KBM-7 (cell line): ENCODE data around the gene DTNBP1.

Source experiments
- DNase-seq: peaks from one replicate; pipeline ENCODE4 v3.0.0-alpha.2; 2015
- in situ Hi-C: fragments of 300-500 bp; cut with MboI; formaldehyde crosslinking; loops from 2 replicates; pipeline ENCODE4 v1.14.3; 2020; ENCODE audit warnings: low sequenced_read_pairs, low pct_unique_long_range_greater_than_20kb, mixed read lengths

Gene DTNBP1

DNA sequence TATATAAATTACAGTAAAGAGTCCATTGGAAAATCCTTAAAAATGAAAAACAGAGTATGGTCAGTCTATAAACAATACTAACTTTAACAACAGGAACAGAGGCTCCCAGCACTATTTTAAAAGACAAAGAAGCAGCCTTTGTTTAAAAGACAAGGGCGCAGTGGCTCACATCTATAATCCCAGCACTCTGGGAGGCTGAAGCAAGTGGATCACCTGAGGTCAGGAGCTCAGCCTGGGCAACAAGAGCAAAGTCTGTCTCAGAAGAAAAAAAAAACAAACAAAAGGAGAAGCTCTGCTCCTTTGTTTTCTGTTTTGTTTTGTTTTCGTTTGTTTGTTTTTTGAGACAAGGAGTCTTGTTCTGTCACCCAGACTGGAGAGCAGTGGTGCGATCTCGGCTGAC, 89.4 kb downstream of the DTNBP1 start:
- in situ Hi-C loops: no loop called here
- DNase-seq: no peak

DNA sequence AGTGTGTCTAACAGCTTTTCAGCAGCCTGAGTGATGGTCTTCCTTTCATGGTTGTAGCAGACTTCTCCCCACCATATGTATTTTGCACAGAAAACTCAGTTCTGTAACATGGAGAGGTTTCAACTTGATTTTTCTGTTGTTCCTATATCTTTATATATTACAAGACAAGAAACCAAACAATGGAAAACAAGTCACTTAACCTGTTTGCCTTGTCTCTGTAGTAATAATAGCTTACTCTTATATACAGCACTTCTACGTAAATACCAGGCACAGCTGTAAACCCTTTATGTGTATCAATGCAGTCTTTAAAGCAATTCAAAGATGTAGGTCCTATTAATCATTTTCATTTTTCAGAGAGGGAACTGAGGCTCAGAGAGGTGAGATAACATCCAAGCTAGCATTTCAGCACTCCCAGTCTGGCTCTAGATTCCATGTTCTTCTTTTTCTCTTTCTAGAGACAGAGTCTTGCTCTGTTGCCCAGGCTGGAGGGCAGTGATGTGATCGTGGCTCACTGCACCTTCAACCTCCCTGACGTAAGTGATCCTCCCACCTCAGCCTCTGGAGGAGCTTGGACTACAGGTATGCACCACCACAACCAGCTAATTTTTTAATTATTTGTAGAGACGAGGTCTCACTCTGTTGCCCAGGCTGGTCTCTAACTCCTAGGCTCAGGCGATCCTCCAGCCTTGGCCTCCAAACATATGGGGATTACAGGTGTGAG, 90.4 kb downstream of the DTNBP1 start:
- DNase-seq: no peak
- in situ Hi-C loops: no loop called here

DNA sequence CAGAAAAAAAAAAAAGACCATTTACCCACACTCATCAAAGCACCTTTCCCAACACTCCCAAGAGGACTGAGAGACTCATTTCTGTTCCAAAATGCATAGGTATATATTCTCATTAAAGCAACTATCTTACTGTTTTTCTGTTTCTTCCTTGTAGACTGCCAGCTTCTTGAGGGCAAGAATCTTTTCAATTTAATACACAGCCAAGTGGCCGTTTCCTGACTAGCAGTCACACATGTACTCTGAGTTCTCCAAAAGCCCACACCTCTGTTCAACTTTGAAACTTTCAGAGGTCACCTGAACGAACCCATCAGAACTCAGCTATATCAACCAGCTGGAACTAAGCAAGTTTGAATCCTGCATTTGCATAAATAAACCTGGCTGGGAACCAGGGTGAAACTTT, 92.7 kb downstream of the DTNBP1 start:
- in situ Hi-C loops: no loop called here

DNA sequence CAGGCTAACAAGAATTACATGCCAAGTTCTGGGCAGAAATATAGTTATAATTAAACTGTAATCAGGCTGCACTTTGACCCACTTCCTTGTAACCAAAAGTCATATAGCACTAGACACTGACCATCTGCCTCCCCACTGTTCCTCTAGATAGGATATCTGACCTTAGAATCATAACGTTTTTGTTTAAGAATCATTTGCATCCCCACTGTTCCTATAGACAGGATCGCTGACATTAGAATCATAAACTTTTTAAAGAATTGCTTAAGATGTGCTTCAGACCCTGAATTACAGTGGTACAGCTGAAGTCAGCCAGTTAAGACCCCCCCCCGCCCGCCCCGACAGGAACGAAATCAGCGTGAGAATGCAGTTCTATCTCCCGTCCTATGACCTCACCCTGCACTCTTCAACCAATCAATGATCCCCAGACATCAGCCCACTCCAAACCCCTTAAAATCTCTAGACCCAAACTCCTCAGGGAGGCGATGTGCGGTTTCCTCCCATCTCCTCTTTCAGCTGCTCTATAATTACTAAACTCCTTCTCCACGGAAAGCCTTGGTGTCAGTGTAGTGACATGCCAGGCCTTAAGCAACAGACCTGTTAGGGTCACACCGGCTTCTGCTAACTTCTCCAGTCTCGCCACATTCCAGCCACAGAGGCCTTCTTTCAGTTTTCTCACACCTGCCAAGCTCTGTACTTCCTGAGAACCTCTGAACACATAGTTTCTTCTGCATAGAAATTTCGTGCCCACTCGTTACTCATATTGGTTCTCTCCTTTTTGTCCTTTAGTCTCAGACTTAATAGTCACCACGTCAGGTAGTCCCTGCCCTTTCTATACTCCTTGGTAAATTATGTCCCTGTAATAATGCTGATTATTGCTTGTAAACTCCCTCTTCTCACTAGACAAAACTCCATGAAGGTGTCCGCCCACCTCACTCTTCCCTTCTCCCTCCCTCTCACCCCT, 93.5 kb downstream of the DTNBP1 start:
- no peak for DNase-seq
- in situ Hi-C loops: no loop called here

More for the DNA sequence above, 92.7 kb downstream of the DTNBP1 start:
- no peak for DNase-seq

DNA sequence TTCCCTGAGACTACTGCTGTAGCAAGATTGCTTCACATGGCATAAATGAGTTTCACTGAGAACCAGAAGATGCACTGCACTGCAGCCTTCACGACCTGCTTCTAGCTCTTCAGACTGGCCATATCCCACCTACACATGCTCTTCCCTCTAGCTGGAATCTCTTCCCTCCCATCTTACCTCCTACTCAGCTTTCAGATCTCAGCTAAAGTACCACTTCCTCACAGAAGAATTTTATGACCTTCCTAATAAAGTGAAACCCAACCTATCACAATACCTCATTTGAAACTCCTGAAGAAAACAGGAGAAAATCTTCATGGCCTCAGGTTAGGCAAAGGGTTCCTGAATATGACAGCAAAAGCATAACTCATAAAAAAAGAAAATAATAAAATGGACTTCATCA, 99.9 kb downstream of the DTNBP1 start:
- no peak for DNase-seq
- in situ Hi-C loops: no loop called here

DNA sequence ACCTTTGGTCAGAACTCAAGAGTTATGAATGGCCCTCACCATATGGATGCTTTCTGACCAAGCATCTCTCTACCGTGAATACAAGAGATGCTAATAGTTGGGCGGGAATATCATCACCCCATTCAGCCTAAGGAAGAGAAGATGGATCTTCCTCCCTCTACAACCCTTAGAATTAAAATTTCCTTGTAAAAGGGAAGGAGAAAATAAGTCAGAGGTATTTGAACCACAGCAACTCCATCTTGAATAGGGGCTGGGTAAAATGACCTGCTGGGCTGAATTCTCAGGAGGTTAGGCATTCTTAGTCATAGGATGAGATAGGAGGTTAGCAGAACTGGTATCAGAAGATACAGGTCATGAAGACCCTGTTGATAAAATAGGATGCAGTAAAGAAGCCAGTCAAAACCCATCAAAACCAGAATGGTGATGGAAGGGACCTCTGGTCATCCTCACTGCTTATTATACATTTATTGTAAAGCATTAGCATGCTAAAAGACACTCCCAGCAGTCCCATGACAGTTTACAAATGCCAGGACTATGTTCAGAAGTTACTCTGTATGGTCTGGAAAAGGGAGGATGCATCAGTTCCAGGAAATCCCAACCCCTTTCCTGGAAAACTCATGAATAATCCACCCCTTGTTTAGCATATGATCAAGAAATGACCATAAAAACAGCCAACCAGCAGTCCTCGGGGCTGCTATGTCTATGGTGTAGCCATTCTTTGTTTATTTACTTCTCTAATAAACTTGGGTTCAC, 101.2 kb downstream of the DTNBP1 start:
- in situ Hi-C loops: no loop called here

DNA sequence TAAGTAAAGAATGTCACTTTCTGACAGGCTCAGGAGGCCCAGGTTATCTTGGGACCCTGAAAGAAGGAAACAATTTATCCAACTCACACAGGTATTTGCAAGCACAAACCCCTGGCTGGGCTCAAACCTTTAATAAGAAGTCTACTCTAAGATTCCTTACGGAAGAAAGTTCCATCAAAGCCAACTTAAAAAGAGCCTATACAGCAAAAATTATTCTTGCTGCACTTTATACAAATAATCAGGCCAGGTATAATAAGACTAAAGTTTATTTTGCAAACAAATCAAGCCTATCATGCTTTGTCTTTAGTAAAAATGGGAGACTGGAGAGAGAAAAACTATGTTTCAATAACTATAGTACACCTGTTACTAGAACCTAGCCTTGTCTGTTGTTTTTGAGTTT, 102.1 kb downstream of the DTNBP1 start:
- in situ Hi-C loops: no loop called here
- no peak for DNase-seq

More for the DNA sequence above, 101.2 kb downstream of the DTNBP1 start:
- DNase-seq: no peak

DNA sequence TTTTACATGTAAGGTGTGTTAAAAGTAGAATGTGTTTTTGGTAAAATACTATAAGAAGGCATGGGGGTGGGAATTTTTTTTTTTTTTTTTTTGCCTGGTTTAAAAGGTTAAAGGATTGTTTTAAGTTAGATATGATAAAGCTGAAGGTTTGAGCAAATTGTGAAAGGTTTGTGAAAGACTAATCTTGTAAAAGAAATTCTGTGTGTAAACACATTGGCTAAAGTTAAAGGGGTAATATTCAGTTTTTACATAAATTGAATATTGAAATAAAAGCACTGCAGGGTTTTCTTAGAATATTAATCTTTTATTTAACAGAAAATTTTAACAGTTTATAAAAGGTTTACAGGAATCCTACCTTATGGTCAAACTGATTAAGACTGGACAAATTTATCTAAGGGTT, 105.7 kb downstream of the DTNBP1 start:
- in situ Hi-C loops: no loop called here
- DNase-seq: no peak

DNA sequence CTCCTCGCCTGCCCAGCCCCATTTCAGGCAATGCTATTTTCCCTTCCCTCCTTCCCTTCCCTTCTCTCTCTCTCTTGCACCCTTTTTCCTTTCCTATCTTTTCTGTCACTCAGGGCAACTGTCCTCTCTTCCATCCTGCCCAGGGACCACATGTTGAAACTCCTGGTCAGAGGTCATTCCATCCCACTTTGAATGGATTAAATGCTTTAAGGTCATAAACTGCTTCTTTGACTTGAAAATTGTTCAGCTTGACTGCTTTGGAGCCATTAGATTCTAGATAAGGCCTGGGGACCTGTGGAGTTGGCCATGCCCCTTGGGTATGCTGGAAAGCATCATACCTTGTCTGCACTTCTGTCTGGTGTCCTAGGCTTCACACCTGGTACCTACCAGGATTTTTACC, 106.1 kb downstream of the DTNBP1 start:
- in situ Hi-C loops: no loop called here
- DNase-seq: no peak

DNA sequence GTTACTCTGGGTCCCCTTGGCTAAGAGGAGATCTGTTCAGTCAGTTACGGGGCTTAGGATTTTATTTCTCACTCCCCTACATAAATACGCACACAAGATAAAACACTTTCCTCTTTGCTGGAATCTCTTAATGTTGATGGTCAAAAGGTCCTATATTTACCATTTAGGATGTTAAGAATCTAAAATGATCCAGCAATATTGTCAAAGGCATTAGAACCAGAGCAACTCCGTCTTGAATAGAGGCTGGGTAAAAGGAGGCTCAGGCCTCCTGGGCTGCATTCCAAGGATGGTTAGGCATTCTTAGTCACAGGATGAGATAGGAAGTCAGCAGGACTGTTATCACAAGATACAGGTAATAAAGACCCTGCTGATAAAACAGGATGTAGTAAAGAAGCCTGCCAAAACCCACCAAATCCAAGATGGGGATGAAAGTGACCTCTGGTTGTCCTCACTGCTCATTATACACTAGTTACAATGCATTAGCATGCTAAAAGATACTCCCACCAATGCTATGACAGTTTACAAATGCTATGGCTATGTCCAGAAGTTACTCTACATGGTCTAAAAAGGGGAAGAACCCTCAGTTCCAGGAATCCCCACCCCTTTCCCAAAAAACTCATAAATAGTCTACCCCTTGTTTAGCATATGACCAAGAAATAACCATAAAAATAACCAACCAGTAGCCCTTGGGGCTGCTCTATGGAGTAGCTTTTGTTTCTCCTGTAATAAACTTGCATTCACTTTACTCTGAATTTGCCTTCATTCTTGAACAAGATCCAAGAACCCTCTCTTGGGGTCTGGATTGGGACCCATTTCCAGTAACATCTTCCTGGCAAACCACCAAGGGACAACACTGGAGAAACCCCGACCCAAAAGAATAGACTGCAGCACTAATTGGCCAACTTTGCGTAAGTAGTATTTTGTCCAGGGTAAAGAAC, 107.5 kb downstream of the DTNBP1 start:
- in situ Hi-C loops: no loop called here
- peak; percentile 72 for DNase-seq

DNA sequence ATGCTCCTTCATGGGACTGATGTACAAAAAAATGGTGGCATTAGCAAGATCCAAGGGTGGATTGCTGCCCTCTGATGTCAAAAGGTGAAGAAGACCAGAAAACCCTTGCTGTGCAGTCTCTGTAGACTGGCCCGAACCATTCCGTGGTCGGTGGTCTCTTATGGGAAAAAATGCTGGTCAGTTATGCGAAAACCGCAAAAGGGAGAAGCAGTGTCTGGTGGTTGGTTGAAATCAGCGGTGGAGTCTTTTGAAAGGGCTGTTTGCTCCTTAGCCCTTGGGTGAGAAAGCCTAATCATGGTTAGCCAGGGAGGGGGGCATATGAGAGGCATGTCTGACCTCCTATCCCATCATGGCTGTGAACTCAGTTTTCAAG, 108.1 kb downstream of the DTNBP1 start:
- DNase-seq: no peak
- in situ Hi-C loops: no loop called here

DNA sequence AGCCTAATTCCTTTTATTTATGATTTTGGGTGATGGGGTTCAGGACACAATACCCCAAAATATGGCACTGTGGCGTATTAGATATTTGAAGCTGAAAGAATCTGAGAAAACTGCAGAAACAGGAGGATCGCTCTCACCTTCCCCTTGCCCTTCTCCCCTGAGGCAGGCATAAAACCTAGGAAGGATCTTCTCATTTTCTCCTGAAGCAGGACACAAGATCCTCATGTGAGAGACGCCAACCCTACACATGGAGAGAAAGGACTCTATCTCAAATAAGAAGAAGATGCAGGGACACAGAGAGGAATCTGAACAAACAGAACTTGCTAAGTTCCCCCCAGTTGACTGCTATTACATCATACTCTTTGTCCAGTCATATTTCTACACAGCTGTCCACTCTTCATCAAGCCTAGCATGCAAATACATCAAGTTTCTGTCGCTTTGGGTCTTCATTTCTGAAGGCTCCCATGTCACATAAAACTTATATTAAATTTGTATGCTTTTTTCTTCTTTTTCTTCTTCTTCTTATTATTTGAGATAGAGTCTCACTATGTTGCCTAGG, 109.0 kb downstream of the DTNBP1 start:
- in situ Hi-C loops: no loop called here
- no peak for DNase-seq

DNA sequence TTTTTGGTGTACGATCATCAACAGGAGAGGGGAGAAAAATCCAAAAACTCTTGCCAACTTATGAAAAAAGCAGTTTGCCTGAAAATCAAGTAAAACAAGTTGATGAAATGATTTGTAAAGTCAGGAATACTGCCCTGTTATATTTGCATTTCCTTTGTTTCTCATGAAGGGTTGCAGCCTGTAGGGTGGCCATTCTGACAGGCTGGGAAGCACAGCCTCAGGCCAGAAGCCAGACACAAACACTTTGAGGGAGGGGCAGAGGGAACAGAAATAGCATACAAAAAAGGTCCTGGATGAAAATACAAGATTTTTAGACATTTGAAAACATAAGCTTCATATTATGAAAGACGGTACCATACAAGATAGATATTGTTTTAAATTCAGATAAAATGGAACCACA, 109.8 kb downstream of the DTNBP1 start:
- in situ Hi-C loops: no loop called here
- no peak for DNase-seq

DNA sequence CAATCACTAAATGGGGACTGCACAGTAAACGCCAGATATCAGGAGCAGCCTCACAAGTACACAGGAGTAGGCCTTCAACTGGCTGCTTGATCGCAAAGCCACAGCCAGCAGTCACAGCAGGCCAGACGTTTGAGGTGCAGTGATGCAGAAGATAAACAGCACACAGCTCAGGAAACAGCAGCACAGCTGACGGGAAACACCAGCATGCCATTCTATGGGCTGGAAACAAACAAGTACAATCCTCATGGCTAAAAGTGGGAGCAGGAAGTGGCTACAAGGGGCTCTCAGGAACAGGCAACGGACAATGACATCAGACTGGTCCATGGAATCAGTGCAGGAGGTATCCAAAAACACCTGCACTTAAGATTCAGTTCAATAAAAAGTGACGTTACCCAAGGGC, 111.0 kb downstream of the DTNBP1 start:
- peak; percentile 77 for DNase-seq

DNA sequence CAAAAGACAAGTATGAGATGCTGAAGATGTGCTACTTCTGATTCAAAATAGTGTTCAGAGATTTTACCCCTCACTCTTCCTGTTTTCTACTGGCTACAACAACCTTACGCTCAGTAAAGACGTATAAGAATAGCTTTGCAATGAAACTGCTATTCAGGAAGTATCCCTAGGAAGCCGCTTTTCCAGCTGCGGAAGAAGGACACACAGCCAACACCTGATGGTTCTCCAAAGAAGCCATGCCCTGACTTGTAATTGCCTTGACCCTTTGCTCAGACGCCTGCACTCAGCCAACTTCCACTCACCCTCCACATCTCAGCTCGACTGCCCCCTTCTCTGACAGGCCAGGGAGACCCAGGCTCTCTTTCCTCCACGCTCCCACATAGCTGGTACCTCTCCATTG, 111.6 kb downstream of the DTNBP1 start:
- no peak for DNase-seq
- in situ Hi-C loops: no loop called here

More for the DNA sequence above, 111.0 kb downstream of the DTNBP1 start:
- in situ Hi-C loops: no loop called here

DNA sequence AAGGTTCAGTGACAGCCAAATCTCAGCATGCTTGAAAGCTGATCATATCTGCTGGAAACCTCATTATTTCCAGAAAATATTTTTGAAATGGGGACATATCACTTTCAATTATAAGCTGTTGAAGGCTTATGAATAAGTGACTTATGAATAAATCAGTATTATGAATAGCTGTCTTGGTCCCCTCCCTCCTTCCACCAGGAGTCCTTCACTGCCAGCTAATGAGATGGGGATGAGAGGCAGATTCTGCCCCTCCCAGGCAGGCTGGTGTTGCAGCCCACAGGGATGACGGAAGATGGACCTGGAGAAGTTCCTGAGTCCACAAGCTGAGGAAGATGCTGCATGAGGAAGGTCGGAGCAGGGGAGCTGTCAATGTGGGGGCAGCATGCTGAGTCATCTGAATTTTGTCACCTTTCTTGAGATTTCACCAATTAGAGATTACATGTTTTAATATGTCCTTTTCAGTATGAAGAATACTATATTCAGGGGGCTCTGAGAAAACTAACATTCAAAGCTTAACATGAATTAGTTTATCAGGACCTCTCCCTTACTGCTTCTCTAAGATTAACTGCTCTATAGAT, 112.2 kb downstream of the DTNBP1 start:
- no peak for DNase-seq
- in situ Hi-C loops: no loop called here

DNA sequence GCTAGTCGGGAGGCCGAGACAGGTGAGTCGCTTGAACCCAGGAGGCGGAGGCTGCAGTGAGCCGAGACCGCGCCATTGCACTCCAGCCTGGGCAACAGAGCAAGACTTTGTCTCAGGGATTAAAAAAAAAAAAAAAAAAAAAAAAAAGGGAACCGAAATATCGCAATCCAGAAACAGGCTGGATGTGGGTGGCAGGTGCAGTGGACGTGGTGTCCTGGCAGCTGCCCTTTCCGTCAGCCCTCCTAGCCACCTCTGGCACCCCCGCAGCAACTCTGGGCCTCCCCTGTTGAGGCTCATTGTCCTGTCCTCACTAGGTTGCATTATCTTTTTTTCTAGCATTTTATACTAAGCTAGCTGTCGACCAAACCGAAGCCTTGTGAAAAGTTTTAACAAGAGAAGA, 113.5 kb downstream of the DTNBP1 start:
- in situ Hi-C loops: no loop called here
- no peak for DNase-seq

DNA sequence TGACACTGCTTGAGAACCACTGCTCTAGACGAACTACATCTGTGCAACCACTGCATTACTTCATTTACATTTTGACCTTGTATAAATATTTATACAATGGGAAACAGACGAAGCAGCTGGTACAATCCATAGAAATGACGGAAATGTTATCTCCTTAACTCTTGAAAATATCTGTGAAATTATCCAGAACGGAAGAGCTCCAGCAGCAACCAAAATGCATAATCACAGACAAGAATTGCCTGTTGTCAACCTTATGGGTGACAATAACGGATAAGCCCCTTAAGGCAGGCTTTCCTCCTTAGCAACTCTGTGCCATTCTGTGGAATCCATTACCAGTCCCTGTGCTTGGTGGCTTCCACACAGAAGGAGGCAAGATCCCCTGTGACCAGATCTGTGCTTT, 115.4 kb downstream of the DTNBP1 start:
- in situ Hi-C loops: no loop called here
- DNase-seq: no peak
